MCF 10A (cell line): ENCODE measurements around the gene ACSBG1. TPM values are rescaled to one million over a fixed set of nuclear protein-coding genes. Genes with fewer than 3 reads are reported as not detected.

Source experiments
- BruUV-seq: library from RNA; stranded (reverse); fragments of 400-500 nt; replicated peaks from 2 replicates; lab custom pipeline; 2021; lab: Mats Ljungman, UMichigan
- CTCF ChIA-PET: fragments of 300-600 bp; sonication (Branson Sonifier 250); formaldehyde crosslinking; extraction: SDS; loops from one replicate; lab custom pipeline; 2021; ENCODE audit warnings: antibody characterized with exemption, inconsistent platforms; lab: Yijun Ruan, JAX
- POLR2A ChIA-PET: fragments of 300-600, 350-650 bp; sonication (Branson Sonifier 250); formaldehyde crosslinking; extraction: SDS; loops from one replicate; lab custom pipeline; 2020; ENCODE audit warnings: antibody characterized with exemption, inconsistent platforms; lab: Yijun Ruan, JAX
- DNase-seq: peaks from one replicate; pipeline ENCODE4 v3.0.0-alpha.2; 2018; ENCODE audit not compliant: unreplicated experiment
- H3K27ac Mint-ChIP-seq: one replicate; pipeline ENCODE4 v1.8.0; 2022; ENCODE audit warnings: mild to moderate bottlenecking, low read depth, mixed read lengths; ENCODE audit not compliant: unreplicated experiment
- H3K27me3 Mint-ChIP-seq: one replicate; pipeline ENCODE4 v1.8.0; 2022; ENCODE audit warnings: mixed read lengths; ENCODE audit not compliant: insufficient read depth, unreplicated experiment
- H3K36me3 Mint-ChIP-seq: one replicate; pipeline ENCODE4 v1.8.0; 2022; ENCODE audit warnings: mild to moderate bottlenecking, moderate library complexity, mixed read lengths; ENCODE audit not compliant: insufficient read depth, unreplicated experiment
- H3K4me1 Mint-ChIP-seq: one replicate; pipeline ENCODE4 v1.8.0; 2022; ENCODE audit warnings: mixed read lengths; ENCODE audit not compliant: insufficient read depth, unreplicated experiment
- H3K4me3 Mint-ChIP-seq: one replicate; pipeline ENCODE4 v1.8.0; 2022; ENCODE audit warnings: mild to moderate bottlenecking, moderate library complexity, mixed read lengths; ENCODE audit not compliant: unreplicated experiment
- H3K9me3 Mint-ChIP-seq: one replicate; pipeline ENCODE4 v1.8.0; 2022; ENCODE audit warnings: mixed read lengths; ENCODE audit not compliant: unreplicated experiment
- intact Hi-C: fragments of 100-400 bp; cut with micrococcal nuclease; formaldehyde crosslinking; loops from 2 replicates; pipeline ENCODE4 v1.14.1; 2022
- total RNA-seq: library from RNA; stranded (reverse); gene quantifications from 2 replicates; pipeline ENCODE4 v1.2.3, GENCODE V29; 2022
- TF ChIP-seq, protein P1 (sequence below): fragments of 200-600 bp; IDR thresholded peaks from one replicate; pipeline ENCODE4 v1.8.0; 2022; ENCODE audit warnings: antibody characterized with exemption, mild to moderate bottlenecking; ENCODE audit not compliant: unreplicated experiment

ACSBG1 gene
- total RNA-seq, 1 experiment from 2014 or later: not detected

DNA sequence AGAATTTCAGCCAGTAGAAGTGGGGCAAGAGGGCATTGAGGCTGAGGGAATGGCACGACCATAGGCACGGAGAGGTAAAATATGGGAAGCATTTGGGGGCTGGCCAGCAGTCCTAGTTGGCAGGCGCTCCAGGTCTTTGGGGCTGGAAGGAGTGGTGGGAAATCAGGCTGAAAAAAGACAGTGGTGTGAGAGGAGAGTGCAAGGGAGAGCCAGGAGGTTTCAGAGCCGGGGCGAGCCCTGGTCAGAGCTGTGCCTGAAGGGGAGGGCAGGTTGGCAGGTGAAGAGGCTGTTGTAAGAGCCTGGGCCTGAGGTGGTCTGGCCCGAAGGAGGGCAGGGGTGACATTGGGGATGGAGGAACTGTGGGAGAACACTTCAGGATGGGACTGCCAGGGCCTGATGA, 86.8 kb downstream of the ACSBG1 start:
- Mint-ChIP-seq H3K9me3 (no peaks in the 10 kb centered on the region), H3K36me3 (peaks cover 14% of the 10 kb centered on the region), H3K4me3 (peak overlapping the region; percentile 58), H3K27me3 (no peaks in the 10 kb centered on the region), H3K4me1 (peaks cover 28% of the 10 kb centered on the region), H3K27ac (peak overlapping the region; percentile 84)
- ChIA-PET POLR2A (interaction anchor here (0.7 to 3.4 kb wide), 4 partner anchors 9 to 290 kb away, joined by 3 to 28 read pairs (median 13); partner anchors contain the start of gene IREB2), CTCF (interaction anchor here (0.6 to 1.9 kb wide), 8 partner anchors 12 to 191 kb away, joined by 3 to 9 read pairs (median 4); partner anchors contain the start of gene CIB2)
- TF ChIP-seq, protein P1, sequence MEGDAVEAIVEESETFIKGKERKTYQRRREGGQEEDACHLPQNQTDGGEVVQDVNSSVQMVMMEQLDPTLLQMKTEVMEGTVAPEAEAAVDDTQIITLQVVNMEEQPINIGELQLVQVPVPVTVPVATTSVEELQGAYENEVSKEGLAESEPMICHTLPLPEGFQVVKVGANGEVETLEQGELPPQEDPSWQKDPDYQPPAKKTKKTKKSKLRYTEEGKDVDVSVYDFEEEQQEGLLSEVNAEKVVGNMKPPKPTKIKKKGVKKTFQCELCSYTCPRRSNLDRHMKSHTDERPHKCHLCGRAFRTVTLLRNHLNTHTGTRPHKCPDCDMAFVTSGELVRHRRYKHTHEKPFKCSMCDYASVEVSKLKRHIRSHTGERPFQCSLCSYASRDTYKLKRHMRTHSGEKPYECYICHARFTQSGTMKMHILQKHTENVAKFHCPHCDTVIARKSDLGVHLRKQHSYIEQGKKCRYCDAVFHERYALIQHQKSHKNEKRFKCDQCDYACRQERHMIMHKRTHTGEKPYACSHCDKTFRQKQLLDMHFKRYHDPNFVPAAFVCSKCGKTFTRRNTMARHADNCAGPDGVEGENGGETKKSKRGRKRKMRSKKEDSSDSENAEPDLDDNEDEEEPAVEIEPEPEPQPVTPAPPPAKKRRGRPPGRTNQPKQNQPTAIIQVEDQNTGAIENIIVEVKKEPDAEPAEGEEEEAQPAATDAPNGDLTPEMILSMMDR: no peak
- DNase-seq: no peak
- BruUV-seq: no TSS peak
- intact Hi-C loops: no loop called here

DNA sequence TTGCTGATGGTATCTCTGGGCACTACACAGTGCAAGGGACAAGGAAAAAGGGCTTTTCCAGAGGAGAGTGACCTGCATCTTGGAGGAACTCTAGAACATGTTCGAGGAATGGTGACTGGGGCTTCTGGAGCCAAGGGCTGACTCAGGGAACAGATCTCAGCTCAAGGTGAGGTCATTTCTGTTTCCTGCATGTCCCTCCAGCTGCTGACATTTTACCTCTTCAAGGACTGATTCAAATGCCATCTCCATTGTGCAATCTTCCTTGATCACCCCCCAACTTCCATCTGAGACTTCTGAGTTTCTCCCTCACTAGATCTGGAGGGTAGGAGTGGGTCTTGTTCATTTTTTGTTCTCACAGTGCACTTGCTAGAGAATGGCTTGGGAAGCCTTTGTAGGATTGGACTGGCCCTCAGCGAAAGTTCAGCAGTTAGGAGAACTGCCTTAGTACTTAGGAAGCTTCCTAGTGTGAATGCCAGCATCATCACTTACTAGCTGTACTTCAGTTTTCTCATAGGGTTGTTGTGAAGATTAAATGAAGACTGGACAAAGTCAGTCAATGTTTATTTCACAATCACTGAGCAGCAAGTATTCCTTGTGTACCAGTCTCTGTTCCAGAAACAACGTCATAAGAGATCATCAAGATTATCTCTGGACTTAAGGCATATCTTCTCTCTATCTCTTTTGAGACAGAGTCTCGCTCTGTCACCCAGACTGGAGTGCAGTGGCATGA, 87.8 kb downstream of the ACSBG1 start:
- BruUV-seq: no TSS peak
- no peak for DNase-seq
- CTCF ChIA-PET: interaction anchor here (0.7 to 1.9 kb wide), 3 partner anchors 20 to 94 kb away, joined by 4 to 6 read pairs (median 4); no protein-coding TSS in a partner anchor
- POLR2A ChIA-PET: interaction anchor here (0.8 to 3.4 kb wide), 3 partner anchors 10 to 291 kb away, joined by 3 to 28 read pairs (median 4); partner anchors contain the start of gene IREB2
- Mint-ChIP-seq H3K4me3 (no peak overlapping the region), H3K4me1 (peaks cover 28% of the 10 kb centered on the region), H3K36me3 (peaks cover 14% of the 10 kb centered on the region), H3K27me3 (no peaks in the 10 kb centered on the region), H3K9me3 (no peaks in the 10 kb centered on the region), H3K27ac (peak overlapping the region; percentile 84)
- intact Hi-C loops: no loop called here
- TF ChIP-seq, protein P1: no peak

DNA sequence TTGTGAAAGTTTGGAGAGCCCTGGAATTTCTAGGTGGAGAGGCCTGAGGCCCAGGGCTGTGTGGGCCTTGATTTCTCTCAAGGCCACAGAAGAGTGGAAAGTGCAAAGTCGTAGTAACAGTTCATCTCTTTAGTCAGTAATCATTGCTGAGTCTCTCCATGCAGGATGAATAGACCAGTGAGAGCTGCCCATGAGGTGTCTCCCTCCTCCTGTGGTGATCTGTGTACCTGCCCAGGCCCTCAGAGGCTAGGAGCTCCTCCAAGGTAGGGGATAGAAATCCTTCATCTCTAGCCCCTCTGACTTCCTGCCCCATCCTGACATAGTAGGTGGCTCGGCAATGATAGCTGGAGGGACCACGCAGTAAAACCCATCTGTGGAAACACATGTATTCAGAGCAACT, 92.0 kb downstream of the ACSBG1 start:
- TF ChIP-seq, protein P1: no peak
- POLR2A ChIA-PET: no interaction called here
- intact Hi-C loops: no loop called here
- Mint-ChIP-seq H3K4me1 (peaks cover 11% of the 10 kb centered on the region), H3K36me3 (peaks cover 2% of the 10 kb centered on the region), H3K9me3 (no peaks in the 10 kb centered on the region), H3K4me3 (no peak overlapping the region), H3K27ac (no peak overlapping the region), H3K27me3 (no peaks in the 10 kb centered on the region)
- DNase-seq: no peak
- no TSS peak for BruUV-seq
- CTCF ChIA-PET: no interaction called here

DNA sequence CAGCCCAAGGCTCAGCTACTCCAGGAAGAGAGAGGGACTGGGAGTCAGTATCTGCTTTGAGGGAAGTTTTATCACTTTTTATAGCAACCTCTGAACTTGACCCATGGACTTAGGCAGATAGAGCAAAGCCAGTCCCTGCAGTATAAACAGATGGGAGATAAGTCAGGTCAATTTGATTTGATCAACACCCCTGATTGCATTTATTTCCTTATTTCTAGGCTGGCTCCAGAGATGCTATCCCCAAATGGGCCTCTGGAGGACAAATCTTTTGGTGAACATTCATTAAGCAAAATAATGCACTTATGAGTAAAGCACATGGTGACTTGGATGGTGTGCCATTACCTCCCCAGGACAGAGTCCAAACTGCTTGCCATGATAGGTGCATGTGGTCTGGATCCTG, 94.1 kb downstream of the ACSBG1 start:
- BruUV-seq: no TSS peak
- ChIA-PET POLR2A (interaction anchor here (0.6 to 4.3 kb wide), 2 partner anchors 8 to 28 kb away, joined by 3 to 22 read pairs; partner anchors contain the start of gene IDH3A), CTCF (interaction anchor here (0.6 to 2.3 kb wide), 3 partner anchors 9 to 55 kb away, joined by 3 to 12 read pairs (median 7); partner anchors contain the start of gene CIB2)
- no peak for DNase-seq
- intact Hi-C loops: no loop called here
- H3K27ac Mint-ChIP-seq: no peak overlapping the region
- no peaks in the 10 kb centered on the region for H3K36me3 Mint-ChIP-seq
- H3K9me3 Mint-ChIP-seq: no peaks in the 10 kb centered on the region
- H3K27me3 Mint-ChIP-seq: no peaks in the 10 kb centered on the region
- H3K4me1 Mint-ChIP-seq: no peaks in the 10 kb centered on the region
- no peak overlapping the region for H3K4me3 Mint-ChIP-seq
- TF ChIP-seq, protein P1: no peak
